HK-2 (cell line): ENCODE measurements around the gene FCHSD2.
"Not testable (repeated sequence)": the region's sequence is repeated elsewhere in the genome, so short reads cannot be mapped to it uniquely, and the experiment has no call there.

Experiments
- DNase-seq: peaks from one replicate; pipeline ENCODE4 v3.0.0-alpha.2; 2018; ENCODE audit not compliant: unreplicated experiment

The FCHSD2 gene

DNA sequence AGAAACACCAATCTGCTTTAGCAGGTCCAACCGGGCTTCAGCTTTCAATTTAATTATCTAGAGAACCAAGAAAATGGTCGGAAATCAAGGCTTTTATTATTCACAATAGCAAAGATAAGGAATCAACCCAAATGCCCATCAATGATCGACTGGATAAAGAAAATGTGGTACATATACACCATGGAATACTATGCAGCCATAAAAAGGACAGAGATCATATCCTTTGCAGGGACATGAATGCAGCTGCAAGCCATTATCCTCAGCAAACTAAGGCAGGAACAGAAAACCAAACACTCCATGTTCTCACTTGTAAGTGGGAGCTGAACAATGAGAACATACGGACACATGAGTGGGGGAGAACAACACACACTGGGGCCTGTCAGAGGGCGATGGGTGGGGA, 274.1 kb downstream of the FCHSD2 start:
- no peak for DNase-seq

DNA sequence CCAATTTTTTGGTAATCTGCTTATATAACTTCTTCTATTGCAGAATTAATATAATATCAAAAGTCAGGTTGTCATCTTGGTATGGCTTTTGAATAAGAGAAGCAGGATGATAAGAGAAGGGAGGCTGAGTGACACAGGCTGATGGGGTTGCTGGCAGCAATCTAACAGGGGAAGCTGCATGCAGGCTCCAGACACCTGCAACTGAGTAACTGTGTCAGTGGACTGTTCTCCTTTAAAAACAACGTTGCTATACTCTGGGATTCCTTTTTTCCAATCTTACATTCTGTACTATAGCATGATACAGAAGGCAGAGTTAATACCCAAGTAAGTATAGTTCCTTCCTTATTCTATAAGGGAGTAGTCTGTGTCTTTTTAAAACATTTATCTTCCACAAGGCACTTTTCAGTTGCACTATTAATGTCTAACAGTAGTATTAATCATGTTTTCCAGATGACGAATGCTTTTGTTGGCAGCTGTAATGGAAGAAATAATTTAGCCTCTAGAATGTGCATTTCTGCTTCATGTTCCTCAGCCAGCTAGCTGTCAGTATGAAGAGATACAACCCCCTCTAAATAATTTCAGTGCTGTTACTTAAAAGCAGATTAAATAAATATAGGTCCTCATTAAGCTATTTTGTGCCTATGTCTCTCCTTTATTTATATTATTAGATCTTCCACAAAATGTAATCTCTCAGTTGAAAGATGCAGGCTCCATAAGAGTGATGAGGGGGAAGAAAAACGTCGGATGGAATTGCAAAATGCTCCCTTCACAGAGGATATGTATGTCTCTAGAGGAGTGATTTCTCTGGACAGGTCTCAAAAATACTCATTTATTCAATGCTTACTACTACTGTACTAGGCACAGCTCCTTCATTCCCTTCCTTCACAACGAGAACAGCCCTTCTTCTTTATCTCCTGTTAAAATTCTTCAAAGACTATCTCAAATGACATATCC, 277.1 kb downstream of the FCHSD2 start:
- no peak for DNase-seq

DNA sequence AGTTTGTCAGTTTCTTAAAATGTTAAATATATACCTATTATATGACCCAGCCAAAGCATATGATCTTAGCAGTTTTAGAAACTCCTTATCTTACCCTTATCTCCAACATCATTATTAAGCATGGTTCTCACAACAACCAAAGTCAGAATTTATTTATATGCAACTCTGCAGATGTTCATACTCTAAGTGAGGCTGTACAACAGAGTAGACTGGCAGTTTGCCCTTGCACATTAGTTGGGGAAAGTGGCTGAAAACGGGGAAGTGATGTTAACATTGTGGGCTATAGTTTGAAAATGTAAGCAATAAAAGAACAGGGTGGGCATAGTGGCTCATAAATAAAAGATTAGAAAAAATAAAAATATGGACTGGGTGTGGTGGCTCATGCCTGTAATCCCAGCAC, 278.2 kb downstream of the FCHSD2 start:
- no peak for DNase-seq

DNA sequence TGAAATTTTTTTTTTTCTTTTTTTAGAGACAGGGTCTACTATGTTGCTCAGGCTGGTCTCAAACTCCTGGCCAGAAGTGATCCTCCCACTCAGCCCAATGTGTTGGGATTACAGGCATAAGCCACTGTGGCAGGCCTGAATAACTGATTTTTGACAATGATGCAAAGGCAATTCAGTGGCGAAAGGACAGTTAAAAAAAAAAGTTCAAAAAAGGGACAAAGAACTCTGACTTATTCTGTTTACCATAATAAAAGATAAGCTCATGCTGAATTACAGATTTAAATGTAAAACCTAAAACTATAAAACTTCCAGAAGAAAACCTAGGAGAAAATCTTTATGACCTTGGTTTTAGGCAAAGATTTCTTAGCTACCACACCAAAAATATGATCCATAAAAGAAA, 279.0 kb downstream of the FCHSD2 start:
- DNase-seq, result no peak

DNA sequence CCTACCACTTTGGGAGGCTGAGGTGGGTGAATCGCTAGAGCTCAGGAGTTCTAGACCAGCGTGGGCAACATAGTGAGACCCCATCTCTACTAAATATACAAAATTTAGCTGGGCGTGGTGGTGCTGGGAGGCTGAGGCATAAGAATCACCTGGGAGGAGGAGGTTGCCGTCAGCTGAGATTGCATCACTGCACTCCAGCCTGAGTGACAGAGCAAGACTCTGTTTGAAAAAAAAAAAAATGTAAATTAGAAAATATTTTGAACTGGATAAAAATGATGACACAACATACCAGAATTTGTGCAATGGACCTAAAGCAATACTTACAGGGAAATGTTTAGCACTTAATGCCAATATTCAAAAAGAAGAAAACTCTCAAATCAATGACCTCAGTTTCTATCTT, 281.5 kb downstream of the FCHSD2 start:
- no peak for DNase-seq

DNA sequence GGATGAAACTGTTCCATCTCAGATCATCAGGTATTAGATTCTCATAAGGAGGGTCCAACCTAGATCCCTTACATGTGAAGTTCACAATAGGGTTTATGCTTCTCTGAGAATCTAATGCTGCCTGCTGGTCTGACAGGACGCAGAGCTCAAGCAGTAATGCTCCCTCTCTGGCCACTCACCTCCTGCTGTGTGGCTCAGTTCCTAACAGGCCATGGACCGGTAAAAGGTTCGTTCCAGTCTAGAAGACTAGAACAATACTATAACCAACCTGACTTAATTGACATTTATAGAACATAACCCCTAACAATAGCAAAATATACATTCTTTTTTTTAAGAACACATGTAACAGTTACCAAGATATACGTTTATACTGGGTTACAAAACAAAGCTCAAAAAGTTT, 282.1 kb downstream of the FCHSD2 start:
- DNase-seq, result no peak

DNA sequence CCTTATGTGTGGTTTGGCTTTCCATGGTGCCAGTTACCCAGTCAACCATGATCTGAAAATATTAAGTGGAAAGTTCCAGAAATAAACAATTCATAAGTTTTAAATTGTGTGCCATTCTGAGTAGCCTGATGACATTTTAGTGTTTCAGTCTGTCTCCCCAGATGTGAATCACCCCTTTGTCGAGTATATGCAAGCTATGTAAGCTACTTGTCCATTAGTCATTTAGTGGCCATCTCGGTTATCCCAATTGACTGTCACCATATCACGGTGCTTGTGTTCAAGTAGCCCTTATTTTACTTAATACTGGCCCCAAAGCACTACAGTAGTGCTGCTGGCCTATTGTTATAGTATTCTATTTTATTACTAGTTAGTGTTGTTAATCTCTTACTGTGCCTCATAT, 283.0 kb downstream of the FCHSD2 start:
- no peak for DNase-seq

DNA sequence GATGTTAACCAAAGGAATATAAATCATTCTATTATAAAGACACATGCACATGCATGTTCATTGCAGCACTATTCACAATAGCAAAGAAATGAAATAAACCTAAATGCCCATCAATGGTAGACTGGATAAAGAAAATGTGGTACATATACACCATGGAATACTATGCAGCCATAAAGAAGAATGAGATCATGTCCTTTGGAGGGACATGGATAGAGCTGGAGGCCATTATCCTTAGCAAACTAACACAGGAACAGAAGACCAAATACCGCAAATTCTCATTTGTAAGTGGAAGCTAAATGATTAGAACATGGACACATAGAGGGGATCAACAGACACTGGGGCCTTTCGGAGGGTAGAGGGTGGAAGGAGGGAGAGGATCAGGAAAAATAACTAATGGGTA, 283.9 kb downstream of the FCHSD2 start:
- DNase-seq, result not testable (repeated sequence)

DNA sequence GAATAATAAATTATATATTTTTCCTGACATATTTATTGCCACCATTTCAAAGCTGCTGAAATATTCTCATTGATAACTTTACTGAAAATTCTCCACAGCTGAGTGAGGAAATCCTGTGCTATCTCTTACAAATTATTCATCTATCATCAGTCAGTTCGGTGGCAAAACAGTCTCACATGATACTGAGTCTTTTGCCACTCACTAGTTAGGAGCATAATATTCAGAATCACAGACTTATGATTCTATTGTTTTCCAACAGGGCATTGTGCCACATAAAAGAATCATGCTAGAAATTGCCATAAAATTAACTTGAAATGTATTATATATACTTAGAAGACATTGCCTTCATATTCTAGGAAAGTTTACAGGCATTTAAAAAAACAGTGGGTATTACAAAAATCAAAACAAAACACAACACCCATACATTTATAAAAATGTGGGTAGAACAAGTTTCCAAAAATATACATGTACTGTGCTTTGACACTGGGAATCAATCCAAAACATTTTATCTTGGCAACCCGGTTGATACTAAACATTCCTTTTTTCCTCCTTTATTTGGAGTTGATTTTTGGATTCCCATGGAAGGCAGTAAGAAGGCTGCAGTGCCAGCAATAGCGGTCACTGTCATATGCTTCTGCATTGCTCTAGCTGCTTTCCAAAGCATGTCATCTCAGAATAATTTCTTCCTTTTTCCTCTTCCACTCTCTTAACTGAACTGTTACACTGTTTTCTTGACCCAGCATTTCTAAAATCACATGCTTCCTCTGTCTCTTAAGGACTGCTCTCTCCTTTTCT, 285.4 kb downstream of the FCHSD2 start:
- no peak for DNase-seq

DNA sequence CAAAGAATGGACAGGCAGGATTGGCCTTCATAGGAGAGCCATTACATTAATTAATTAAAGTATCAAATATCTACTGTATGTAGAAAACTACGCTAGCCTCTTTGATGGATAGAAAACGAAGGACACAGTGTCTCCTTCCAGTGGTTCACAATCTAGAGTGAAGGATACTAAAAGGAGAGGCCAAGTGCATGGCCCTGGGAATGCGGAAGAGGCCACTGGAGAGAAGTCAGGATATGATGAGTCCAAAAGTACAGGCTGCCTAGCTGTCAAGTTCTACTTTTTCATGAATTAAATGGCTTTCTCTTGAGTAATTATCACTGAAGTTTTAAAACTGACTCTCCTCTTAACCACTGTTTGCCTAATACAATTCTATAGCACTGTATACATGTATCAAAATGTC, 286.1 kb downstream of the FCHSD2 start:
- DNase-seq, result no peak

DNA sequence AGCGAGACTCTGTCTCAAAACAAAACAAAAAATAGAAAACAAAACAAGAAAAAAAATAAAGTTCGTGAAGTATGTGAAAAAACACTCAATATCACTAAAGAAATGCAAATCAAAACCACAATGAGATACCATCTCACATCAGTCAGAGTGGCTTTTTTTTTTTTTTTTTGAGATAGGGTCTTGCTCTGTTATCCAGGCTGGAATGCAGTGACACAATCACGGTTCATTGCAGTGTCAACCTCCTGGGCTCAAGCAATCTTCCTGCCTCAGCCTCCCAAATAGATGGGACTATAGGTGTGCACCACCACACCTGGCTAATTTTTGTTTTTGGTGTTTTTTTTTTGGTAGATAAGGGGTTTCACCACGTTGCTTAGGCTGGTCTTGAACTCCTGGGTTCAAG, 290.4 kb downstream of the FCHSD2 start:
- DNase-seq, result no peak

DNA sequence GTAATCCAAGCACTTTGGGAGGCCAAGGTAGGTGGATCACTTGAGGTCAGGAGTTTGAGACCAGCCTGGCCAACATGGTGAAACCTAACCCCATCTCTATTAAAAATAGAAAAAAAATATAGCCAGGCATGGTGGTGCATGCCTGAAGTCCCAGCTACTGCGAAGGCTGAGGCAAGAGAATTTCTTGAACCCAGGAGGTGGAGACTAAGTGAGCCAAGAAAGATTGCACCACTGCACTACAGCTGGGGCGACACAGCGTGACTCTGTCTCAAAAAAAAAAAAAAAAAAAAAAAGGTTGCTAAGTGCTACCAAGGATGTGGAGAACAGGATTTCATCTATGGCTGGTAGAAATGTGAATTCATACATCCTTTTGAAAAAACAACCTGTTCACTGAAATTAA, 291.3 kb downstream of the FCHSD2 start:
- DNase-seq, result no peak

DNA sequence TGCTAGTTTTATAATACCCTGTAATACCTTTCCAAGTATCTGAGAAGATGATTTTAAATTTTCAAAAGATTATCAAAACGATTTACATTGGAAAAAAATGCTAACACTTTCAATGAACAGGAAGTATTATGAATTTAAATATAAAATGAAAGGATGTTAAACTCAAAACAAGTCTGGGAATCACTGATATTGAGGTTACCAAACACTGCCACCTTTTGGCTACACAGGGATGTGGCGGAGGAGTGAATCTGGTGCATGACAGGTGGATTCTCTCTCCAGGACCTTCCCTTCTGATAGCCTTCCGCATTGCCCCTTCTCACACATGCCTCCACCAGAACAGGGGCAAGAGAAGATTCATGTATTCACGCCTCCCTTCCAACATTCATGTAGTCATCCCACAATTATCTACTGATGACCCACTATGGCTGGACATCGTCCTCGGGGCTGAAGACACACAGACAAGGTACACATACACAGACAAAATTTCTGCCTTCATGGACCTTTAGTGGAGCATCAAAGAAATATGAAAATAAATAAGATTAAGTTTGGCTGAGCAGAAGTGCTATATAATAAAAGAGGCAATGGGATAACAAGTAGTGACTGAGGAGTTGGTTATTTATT, 293.2 kb downstream of the FCHSD2 start:
- no peak for DNase-seq

DNA sequence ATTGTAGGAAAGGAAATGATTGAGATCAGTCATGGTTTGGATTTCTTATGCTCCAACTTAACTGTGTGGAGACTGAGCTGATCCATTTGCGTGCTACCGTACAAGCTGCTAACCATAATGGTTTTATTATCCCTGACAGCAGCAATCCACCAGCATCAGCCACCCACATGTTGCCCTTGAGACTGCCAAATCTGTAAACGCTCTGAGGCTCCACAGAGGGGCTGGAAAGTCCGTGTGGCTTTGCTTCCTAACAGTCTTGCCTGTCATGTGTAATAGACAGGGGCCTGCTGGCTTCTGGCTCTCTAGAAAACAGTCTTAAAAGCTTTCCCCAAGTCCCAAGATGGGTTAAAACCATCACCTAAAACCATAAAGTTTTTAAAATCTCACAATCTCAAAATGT, 297.8 kb downstream of the FCHSD2 start:
- no peak for DNase-seq

DNA sequence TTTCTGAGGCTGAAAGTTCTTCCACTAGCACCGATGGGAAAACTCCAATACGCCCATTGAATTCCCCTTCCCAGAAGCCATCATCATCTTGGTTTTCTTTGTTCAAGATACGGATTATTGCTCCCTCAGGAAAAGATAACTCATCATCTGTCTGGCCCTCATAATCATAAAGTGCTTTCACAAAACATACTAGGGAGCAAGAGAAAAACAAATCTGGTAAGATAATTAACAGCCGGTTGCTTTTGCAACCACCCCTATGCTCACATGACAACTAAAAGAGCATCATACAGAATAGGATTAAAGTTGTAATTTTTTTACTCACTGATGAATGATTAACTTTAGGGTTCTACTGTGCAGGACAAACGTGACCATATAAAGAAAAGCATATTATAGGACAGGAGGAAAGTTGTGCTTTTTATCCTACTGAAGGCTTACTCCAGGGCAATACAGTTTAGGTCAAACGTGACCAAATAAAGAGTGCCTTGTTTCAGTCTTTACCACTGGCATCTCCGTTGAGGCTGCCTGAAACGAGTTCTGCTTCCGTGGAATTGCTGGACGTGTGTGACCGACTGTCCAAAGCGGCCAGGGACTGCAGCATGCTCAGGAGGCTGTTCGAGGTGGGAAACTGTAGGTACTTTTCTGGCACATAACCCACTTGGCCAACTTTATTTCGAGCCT, 299.3 kb downstream of the FCHSD2 start:
- DNase-seq, result no peak

DNA sequence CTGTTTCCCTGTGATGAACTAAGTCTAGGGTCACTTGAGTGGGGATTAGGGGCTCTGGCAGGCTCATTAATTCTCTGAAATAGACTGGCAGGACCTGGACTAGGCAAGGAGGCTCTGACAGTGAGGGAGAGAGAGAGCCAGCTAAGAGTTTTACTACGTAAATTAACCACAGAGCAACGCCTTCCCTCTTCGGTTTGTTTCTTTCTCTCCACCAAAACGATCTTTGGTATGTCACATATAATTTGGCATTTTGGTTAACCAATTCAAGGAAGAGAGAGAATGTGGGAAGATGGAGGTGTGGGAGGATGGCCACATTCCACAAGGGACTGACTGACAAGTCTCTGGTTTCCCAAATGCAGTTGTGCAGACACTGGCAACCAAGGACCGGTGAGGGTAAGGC, 300.0 kb downstream of the FCHSD2 start:
- no peak for DNase-seq

DNA sequence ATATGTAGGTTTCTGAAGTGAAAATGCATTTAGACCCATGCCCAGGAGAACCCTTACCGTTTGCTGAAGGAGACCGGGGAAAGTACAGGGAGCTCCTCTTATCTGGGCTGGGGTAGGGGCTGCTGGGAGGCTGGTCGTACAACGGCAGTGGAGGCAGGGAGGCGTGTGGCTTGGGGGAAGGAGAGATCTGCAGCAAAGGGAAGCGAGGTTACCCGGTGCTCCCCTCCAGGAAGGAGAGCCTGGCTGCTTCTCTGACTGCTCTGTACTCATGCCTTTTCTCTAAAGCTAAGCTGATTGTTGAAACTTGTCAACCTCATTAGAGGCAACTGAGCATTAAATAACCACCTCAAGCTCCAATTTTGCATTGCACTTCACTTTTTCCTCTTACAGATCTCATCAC, 300.7 kb downstream of the FCHSD2 start:
- DNase-seq, result no peak

DNA sequence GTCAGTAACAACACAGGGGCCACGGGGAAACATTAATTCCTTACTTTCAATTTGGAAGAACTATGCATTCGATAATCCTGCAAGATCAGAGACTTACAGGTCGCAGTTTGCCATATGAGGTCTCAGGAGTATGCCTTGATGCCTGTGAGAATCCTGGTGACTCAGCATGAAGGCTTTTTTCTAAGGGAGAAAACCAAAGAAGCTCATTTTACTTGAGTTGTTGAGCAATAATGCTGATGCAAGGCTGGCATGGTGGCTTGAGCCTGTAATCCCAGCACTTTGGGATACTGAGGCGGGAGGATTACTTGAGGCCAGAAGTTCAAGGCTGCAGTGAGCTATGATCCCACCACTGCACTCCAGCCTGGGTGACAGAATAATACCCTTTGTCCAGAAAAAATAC, 301.3 kb downstream of the FCHSD2 start:
- DNase-seq, result no peak

DNA sequence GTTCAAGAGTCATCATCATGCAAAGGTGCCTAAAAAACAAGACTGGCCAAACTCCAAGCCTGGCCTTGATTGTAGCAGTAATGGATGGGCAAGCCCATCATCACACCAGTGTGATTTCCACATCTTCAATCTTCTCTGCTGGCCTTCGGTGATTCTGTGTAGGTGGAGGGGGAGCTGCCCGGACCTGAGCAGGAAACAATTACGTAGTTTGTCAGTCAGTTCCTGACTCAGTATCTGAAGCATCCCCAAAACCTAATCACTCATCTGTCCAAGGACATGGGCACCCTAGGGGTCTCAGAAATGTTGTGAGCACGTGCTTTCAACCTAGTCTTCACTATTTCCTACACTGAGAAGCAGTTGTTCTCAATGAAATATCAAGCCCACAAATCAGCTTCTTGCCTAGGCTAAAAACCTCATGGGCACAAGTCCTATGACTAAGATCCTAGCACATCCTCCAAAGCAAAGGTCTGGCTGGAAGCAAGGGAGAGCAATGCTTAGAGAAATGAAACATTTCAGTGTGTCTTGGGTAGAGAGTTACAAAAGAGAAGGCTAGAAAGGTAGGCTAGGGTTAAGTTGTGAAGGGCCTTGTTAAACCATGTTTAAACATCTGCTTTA, 303.3 kb downstream of the FCHSD2 start:
- no peak for DNase-seq

DNA sequence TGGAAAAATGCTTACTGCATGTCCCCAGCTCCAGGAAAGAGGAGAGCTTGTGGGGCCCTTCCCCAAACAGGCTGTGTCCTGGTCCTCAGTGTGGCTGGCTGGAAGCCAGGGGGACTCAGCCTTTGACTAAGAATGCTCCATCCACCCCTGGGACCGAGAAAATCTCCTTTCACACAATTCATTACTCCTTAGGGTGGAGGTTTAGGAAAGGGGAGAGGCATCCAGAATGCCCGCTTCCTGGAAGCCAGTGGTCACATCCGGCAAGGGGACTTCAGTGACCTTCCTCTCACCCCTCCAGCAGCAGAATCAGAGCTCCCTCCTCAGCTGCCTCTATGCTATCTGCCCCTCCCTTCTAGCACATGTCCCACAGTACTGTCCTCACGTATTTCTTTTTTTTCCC, 306.0 kb downstream of the FCHSD2 start:
- DNase-seq, result no peak

DNA sequence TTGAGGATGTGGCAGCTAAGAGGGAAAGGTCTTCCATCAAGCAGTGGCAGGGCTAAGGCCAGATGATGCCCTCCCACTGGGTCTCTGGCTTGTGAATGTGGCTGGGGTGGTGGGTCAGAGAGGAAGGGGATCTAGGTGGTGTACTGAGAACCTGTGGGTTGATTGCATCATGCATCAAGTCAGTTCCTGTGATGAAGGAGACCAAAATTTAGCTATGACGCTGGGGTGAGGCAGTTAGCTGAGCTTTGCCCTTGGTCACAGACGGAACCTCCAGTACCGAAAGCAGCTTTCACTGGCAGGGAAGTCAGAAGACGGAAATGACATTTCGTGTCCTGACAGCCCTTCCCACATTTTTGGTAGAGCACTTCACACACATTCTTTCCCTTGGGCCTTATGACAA, 307.2 kb downstream of the FCHSD2 start:
- no peak for DNase-seq
